Islet precursor cell (in vitro differentiated cells): ENCODE results near the gene ESR2.
A peak's percentile ranks its signal among the peaks of the same experiment; 100 is the strongest.
"Not testable (repeated sequence)": the region's sequence is repeated elsewhere in the genome, so short reads cannot be mapped to it uniquely, and the experiment has no call there.

Experiments
- DNase-seq: peaks from one replicate; pipeline ENCODE4 v3.0.0-alpha.2; 2018

ESR2 gene

DNA sequence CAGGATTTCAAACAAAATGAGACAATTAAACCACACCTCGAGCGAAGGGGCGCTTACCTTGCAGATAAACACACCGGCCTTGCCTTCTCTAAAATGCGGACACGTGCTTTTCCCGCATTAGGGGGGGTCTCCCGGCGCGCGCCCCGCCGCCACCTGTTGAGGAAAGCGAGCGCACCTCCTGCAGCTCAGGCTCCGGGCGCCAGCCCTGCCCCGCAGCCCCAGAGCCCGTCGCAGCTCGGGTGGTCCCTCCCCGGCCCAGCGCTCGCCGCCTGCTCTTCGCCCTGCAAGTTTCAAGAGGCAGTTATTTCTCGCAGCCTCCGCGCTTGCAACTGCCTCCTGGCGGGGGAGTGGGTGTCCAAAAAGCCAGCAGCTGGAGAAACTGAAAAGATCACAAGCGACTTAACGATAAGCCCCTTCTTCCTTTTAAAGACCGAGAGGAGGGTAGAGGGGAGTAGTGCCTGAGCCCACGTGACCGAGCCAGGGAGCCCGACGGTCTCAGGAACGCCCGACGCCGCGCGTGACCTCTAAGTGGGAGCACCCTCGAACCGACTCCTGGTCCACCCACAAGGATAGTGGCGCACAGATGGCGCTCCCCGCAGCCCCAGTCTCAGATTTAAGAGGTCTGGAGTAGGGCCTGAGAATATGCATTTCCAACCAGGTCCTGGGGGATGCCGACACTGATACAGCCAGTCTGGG, at the start of gene ESR2:
Gene ESR2 (minus strand): TSS at position 396 of the 696 bp plus-strand sequence. CDS start 11,386 bp downstream, outside the sequence.
- DNase-seq: peak; percentile 82

DNA sequence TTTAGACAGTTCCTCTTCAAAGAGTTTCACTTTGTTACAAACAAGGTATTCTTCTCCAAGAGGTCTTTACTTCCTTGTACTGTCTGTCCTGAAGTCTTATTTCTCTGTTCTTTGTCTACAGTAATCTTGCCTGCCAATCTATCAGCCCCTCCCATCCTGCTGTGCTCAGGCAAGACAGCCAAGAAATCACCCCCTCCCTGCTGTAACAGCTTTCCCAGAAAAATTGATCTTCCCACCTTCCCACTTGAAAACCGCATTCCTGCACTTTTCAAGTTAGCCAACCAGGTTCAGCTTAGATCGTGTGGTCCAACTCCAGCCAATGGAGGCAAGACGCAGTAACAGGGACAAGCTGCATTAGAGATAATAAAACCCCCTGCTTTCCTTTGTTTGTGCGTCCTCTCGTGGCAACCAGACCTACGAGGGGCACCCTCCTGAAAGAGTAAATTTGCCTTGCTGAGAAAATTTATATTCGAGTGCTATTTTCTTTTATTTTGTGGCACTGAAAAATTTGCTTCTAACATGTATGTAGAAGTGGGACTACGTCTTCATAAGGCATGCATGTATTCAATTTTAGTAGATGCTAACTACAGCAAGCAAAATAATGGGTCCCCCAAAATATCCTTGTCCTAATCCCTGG, 46.5 kb upstream of the ESR2 start:
- peak; percentile 77 for DNase-seq

- peak; percentile 100 for DNase-seq
These were observed 44.6 kb upstream of the ESR2 start for GRCh38 chr14:64338616-64339316.

GRCh38 chr14:64337888-64338615, 43.9 kb upstream of the ESR2 start:
- DNase-seq: peak; percentile 91

DNA sequence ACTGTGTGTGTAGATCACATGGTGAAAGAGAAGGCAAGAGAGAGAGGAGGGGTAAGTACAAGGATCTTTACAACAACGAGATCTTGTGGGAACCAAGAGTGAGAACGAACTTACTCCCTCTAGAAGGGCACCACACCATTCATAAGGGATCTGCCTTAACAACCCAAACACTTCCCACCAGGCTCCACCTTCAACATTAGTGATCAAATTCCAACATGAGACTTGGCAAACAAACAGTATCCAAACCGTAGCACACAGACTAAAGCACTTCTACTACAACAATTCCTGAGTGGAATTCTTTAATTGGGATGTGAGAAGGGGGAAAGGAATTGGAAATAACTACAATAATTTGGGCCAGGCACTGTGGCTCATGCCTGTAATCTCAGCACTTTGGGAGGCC, 35.0 kb upstream of the ESR2 start:
- DNase-seq: no peak

GRCh38 chr14:64326502-64326901, 32.3 kb upstream of the ESR2 start:
- no peak for DNase-seq

- DNase-seq: no peak
These were observed 30.7 kb upstream of the ESR2 start for GRCh38 chr14:64324895-64325294.

DNA sequence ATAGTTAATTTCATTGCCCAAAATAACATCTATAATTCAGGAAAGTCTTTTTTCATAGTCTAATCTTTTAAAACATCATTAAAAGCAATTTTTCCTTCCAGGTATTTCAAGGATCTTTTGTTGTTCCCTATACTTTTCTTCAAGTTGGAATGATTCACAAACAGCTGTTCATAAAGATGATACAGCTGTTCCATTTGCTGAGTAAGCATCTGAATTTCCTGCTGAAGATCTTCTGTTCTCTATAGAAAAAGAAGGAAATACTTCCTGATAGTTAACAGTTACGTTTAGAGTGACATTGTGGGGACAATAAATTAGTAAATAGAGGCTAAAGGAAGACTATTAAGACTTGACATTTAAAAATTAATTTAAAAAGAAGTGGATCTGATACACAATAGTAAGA, 30.3 kb upstream of the ESR2 start:
- no peak for DNase-seq

GRCh38 chr14:64320362-64320761, 26.2 kb upstream of the ESR2 start:
- not testable (repeated sequence) for DNase-seq

GRCh38 chr14:64318695-64319094, 24.5 kb upstream of the ESR2 start:
- DNase-seq: not testable (repeated sequence)

GRCh38 chr14:64303471-64303917, 9.3 kb upstream of the ESR2 start:
- DNase-seq: no peak

DNA sequence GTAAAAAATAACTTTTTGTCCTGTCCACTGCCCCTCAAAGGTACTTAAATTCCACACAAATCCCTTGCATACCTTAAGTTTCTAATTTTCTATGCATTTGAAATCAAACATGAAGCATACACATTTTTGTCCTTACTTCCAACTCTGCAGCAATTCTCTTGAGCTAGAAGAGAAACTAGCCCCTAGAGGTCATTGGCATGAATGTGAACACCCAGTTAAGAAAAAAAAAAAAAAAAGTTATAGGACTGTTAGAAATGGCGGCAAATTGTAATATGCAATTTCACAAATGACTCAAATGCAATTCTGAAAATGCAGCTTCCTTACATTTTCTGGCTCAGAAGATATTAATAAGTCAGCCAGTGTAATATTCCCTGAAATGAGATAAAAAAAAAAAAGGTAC, 4.6 kb upstream of the ESR2 start:
- DNase-seq: no peak

GRCh38 chr14:64296561-64296960, 2.4 kb upstream of the ESR2 start:
- DNase-seq: no peak

GRCh38 chr14:64294672-64295413, 672 bp upstream of the ESR2 start:
- DNase-seq: peak; percentile 77

DNA sequence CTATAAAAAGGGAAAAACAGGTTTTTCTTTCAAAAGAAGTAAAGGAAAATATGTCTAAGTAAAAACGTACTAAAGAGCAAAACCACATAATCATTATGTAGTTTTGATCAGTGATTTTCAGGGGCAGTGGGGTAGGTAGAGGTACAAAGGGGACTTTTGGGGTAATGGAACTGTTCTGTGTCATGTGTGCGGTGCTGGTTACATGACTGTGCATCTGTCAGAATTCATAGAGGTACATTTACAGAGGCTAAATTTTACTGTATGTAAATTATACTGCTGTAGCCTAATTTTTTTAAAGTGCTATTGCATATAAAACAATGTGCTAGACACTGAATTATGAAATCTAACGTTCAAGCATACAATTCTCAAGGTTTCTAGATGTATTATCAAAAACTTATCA, 2.0 kb downstream of the ESR2 start:
- DNase-seq: no peak

DNA sequence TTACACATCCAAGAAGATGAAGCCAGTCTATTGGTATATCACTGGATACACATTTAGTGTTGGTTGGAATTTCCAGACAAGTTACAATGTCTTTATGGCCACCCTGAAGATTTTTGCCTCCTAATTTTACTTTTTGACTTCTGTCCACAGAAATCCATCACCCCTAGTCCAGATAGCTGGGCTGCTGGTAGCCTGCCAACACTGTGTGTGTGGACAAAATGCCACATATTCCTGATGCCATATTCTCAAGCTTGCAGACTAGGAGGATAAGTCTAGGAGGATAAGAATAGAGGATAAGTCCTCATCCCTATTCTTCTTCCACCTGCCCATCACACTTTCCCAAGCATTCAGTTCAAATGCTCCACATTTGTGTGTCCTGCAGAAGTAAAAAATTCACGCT, 4.6 kb downstream of the ESR2 start:
- DNase-seq: no peak

- no peak for DNase-seq
These were observed 12.4 kb downstream of the ESR2 start for GRCh38 chr14:64281805-64282204.

DNA sequence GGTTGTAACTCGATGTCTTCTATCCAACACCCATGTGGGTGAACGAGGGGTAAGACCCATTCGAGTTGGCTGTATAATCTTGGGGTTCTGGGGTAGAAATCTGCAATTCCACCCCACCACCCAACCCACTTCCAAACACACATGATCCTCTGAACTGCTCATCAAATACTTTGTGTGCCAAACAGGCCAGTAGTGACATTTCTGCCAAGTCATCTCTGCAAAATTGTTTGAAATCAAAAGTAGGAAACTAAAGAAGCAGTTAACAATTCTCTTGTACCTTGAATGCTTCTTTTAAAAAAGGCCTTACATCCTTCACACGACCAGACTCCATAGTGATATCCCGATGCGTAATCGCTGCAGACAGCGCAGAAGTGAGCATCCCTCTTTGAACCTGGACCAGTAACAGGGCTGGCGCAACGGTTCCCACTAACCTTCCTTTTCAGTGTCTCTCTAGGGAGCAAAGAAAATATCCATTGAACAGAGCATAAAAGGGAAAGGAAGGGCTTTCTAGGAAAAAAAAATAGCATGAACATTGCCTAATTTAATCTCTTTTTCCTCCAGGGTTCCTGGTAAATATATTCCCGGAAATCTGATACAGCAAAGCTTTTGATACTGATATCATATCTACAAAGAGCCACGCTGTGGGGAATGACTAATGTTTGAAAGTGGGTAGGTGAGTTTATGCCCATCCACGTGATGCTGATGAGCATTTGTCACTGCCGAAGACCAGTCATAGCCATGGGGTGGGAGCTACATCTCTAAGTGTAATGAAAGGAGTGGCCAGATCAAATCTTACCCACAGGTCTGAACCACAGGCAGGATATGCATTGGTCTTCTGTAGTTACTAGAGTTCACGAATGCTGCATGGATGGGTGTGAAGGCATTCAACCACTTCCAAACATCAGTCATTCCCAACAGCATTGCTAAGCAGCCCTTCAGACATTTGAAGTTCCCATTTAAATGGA, 14.2 kb downstream of the ESR2 start:
- no peak for DNase-seq

DNA sequence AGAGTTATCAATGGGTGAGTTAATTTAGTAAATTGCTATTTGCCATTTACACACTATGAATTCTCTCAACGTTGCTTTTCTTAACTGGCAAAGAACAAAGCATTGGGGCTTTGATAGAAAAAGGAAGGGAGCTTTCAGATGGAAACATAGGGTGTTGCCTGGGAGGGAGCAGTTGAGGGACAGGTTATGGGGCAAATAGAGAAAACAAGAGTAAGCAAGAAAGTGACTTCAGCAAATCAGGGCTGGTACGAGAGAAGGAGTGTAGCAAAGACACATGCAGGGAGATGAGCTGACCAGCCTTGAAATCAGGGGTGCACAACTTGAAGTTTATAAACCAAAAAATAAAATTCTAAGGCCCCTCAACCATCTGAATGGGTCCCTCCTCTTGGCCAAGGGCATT, 15.7 kb downstream of the ESR2 start:
- DNase-seq: no peak

DNA sequence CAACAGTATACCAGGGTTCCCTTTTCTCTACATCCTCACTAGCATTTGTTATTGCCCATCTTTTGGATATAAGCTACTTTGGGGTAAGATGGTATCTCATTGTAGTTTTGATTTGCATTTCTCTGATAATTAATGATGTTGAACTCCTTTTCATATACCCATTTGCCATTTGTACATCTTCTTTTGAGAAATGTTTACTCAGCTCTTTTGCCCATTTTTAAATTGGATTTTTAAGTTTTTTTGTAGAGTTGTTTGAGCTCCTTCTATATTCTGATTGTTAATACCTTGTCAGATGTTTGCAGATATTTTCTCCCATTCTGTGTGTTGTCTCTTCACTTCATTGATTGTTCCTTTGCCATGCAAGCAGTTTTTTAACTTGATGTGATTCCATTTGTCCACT, 22.2 kb downstream of the ESR2 start:
- no peak for DNase-seq

GRCh38 chr14:64266239-64266638, 27.9 kb downstream of the ESR2 start:
- DNase-seq: no peak
